NB4 (cell line): Measurements from ENCODE around the gene PRDM9.
"Not testable (repeated sequence)": the region's sequence is repeated elsewhere in the genome, so short reads cannot be mapped to it uniquely, and the experiment has no call there.

Experiments
- DNase-seq: peaks from one replicate; pipeline ENCODE4 v3.0.0; 2010; ENCODE audit warnings: low read depth
- H3K4me3 ChIP-seq: one replicate; pipeline ENCODE4 v1.5.1; 2011; ENCODE audit warnings: mild to moderate bottlenecking, low read depth, low read length, moderate library complexity
- CTCF ChIP-seq: IDR thresholded peaks from one replicate; pipeline ENCODE4 v1.5.1; 2012; ENCODE audit warnings: low read depth, low read length
- MAX ChIP-seq: IDR thresholded peaks from 2 replicates; pipeline ENCODE4 v1.6.1; 2011; ENCODE audit warnings: low read depth, low read length
- MYC ChIP-seq: IDR thresholded peaks from 2 replicates; pipeline ENCODE4 v1.6.1; 2011; ENCODE audit warnings: low read depth, low read length
- POLR2A ChIP-seq: IDR thresholded peaks from 2 replicates; pipeline ENCODE4 v1.6.1; 2011; ENCODE audit warnings: mild to moderate bottlenecking; ENCODE audit not compliant: insufficient read length; ENCODE audit errors: extremely low read depth

The PRDM9 gene

GRCh38 chr5:23490993-23491392 lies 16.4 kb upstream of the PRDM9 start:
- H3K4me3 ChIP-seq: no peak overlapping the region
- no peak for DNase-seq
- no peak for TF ChIP-seq MYC
- no peak for TF ChIP-seq MAX
- TF ChIP-seq CTCF: no peak
- TF ChIP-seq POLR2A: no peak

- H3K4me3 ChIP-seq: no peak overlapping the region
- no peak for DNase-seq
- TF ChIP-seq CTCF: no peak
- TF ChIP-seq POLR2A: no peak
- TF ChIP-seq MYC: no peak
- no peak for TF ChIP-seq MAX
Measured at GRCh38 chr5:23494558-23494957, 12.9 kb upstream of the PRDM9 start.

GRCh38 chr5:23496576-23496975 lies 10.8 kb upstream of the PRDM9 start:
- no peak for TF ChIP-seq MAX
- TF ChIP-seq CTCF: no peak
- no peak for TF ChIP-seq MYC
- TF ChIP-seq POLR2A: no peak
- H3K4me3 ChIP-seq: no peak overlapping the region
- no peak for DNase-seq

- DNase-seq: peak; percentile 27
- no peak overlapping the region for H3K4me3 ChIP-seq
- TF ChIP-seq CTCF: peak; percentile 22
- no peak for TF ChIP-seq MAX
Measured at GRCh38 chr5:23506329-23507236, 826 bp upstream of the PRDM9 start.

- DNase-seq, H3K4me3 ChIP-seq: not testable (repeated sequence)
Measured at GRCh38 chr5:23510434-23510833, 3.0 kb downstream of the PRDM9 start.

- TF ChIP-seq CTCF: no peak
- TF ChIP-seq MAX: no peak
- no peak overlapping the region for H3K4me3 ChIP-seq
- DNase-seq: no peak
Measured at GRCh38 chr5:23522553-23522952, 15.1 kb downstream of the PRDM9 start.
